Fibroblast of lung (primary cell): ENCODE measurements around the gene MRPS15. TPM values are rescaled to one million over a fixed set of nuclear protein-coding genes. Genes with fewer than 3 reads are reported as not detected.

Experiments
- DNase-seq, 2 donors: peaks; one replicate each; pipeline versions ENCODE4 v3.0.0 to v3.0.0-alpha.2; 2010; ENCODE audit warnings: low read depth in 2 of 2
- H2AFZ ChIP-seq: 2 replicates; pipeline ENCODE4 v1.5.1; 2012; ENCODE audit warnings: low read length, control low read depth, inconsistent platforms
- H3K27ac ChIP-seq: 2 replicates; pipeline ENCODE4 v1.5.1; 2011; ENCODE audit warnings: low read length, control low read depth; ENCODE audit not compliant: insufficient read depth
- H3K27me3 ChIP-seq: 2 replicates; pipeline ENCODE4 v1.5.1; 2011; ENCODE audit warnings: mild to moderate bottlenecking, low read length; ENCODE audit not compliant: control insufficient read depth, insufficient read depth
- H3K36me3 ChIP-seq: 2 replicates; pipeline ENCODE4 v1.5.1; 2011; ENCODE audit warnings: low read length; ENCODE audit not compliant: control insufficient read depth, insufficient read depth
- H3K4me1 ChIP-seq: 2 replicates; pipeline ENCODE4 v1.5.1; 2011; ENCODE audit warnings: low read length; ENCODE audit not compliant: control insufficient read depth, insufficient read depth; ENCODE audit errors: extremely low read depth
- H3K4me2 ChIP-seq: 2 replicates; pipeline ENCODE4 v1.5.1; 2011; ENCODE audit warnings: low read length, control low read depth; ENCODE audit not compliant: insufficient read depth; ENCODE audit errors: extremely low read depth
- H3K4me3 ChIP-seq, 4 experiments: fragments of 200-600 bp in 1 of 4; sonication (generic) in 1 of 4; replicated peaks in 1 of 4; 2 replicates each; pipeline ENCODE4 v1.5.1; 2011 to 2016; ENCODE audit warnings: low read length in 4 of 4, low read depth in 3 of 4, mild to moderate bottlenecking in 3 of 4, control low read depth in 2 of 4, inconsistent platforms in 1 of 4, mixed read lengths in 1 of 4; ENCODE audit not compliant: insufficient read depth in 1 of 4; ENCODE audit errors: control extremely low read depth in 1 of 4
- H3K79me2 ChIP-seq: 2 replicates; pipeline ENCODE4 v1.5.1; 2012; ENCODE audit warnings: mild to moderate bottlenecking, low read length, inconsistent platforms; ENCODE audit not compliant: control insufficient read depth, insufficient read depth
- H3K9ac ChIP-seq: 2 replicates; pipeline ENCODE4 v1.5.1; 2011; ENCODE audit warnings: mild to moderate bottlenecking, low read length, control low read depth; ENCODE audit not compliant: insufficient read depth
- H3K9me3 ChIP-seq: 2 replicates; pipeline ENCODE4 v1.5.1; 2012; ENCODE audit warnings: low read depth, low read length; ENCODE audit not compliant: control insufficient read depth, insufficient read depth
- H4K20me1 ChIP-seq: 2 replicates; pipeline ENCODE4 v1.5.1; 2011; ENCODE audit warnings: low read length; ENCODE audit not compliant: control insufficient read depth, insufficient read depth; ENCODE audit errors: extremely low read depth
- EZH2 ChIP-seq: IDR thresholded peaks from 2 replicates; pipeline ENCODE4 v1.5.1; 2012; ENCODE audit warnings: low read length, control low read depth, mild to moderate bottlenecking; ENCODE audit errors: missing control alignments
- polyA plus RNA-seq, 2 donors: library from polyadenylated mRNA; depleted of rRNA in 1 of 2; stranded (reverse) in 1 of 2; unstranded in 1 of 2; fragments of >200 nt; gene quantifications; 2 replicates each; pipeline ENCODE4 v1.2.1, GENCODE V29; 2011 to 2012; ENCODE audit warnings: missing spikeins in 1 of 2
- total RNA-seq: library from RNA; depleted of rRNA; stranded (reverse); fragments of >200 nt; gene quantifications from 2 replicates; pipeline ENCODE4 v1.2.1, GENCODE V29; 2014
- TF ChIP-seq, protein P1 (sequence below), 2 donors: IDR thresholded peaks in 1 of 2; conservative IDR thresholded peaks in 1 of 2; 1 replicate in 1 of 2; 2 replicates in 1 of 2; pipeline ENCODE4 v1.5.1; 2011 to 2012; ENCODE audit warnings: low read length in 2 of 2, control low read depth in 1 of 2, inconsistent platforms in 1 of 2, low read depth in 1 of 2, mild to moderate bottlenecking in 1 of 2

Gene MRPS15
- total and polyA plus RNA-seq, 2 donors (not counting 1 experiment from before 2014, with no cell fraction given), result 75.5 to 99.1 TPM

GRCh38 chr1:36443297-36443696 lies 20.9 kb downstream of the MRPS15 start:
- no peaks in the 10 kb centered on the region for H3K4me1 ChIP-seq
- H2AFZ ChIP-seq, result no peak overlapping the region
- H3K9me3 ChIP-seq, result no peaks in the 10 kb centered on the region
- H3K27ac ChIP-seq, result no peak overlapping the region
- no peaks in the 10 kb centered on the region for H3K36me3 ChIP-seq
- DNase-seq, result no peak
- H3K9ac ChIP-seq, result no peak overlapping the region
- TF ChIP-seq EZH2, result no peak
- TF ChIP-seq, protein P1, sequence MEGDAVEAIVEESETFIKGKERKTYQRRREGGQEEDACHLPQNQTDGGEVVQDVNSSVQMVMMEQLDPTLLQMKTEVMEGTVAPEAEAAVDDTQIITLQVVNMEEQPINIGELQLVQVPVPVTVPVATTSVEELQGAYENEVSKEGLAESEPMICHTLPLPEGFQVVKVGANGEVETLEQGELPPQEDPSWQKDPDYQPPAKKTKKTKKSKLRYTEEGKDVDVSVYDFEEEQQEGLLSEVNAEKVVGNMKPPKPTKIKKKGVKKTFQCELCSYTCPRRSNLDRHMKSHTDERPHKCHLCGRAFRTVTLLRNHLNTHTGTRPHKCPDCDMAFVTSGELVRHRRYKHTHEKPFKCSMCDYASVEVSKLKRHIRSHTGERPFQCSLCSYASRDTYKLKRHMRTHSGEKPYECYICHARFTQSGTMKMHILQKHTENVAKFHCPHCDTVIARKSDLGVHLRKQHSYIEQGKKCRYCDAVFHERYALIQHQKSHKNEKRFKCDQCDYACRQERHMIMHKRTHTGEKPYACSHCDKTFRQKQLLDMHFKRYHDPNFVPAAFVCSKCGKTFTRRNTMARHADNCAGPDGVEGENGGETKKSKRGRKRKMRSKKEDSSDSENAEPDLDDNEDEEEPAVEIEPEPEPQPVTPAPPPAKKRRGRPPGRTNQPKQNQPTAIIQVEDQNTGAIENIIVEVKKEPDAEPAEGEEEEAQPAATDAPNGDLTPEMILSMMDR (conservative IDR thresholded peaks at IDR 0.05 in 1 of 2, IDR thresholded peaks at IDR 0.05 in 1 of 2; ENCODE audit: low read depth in 1 of 2, low read length in 2 of 2), result no peak
- H3K4me3 ChIP-seq, result no peak overlapping the region
- H4K20me1 ChIP-seq, result no peaks in the 10 kb centered on the region
- no peak overlapping the region for H3K4me2 ChIP-seq
- H3K79me2 ChIP-seq, result no peaks in the 10 kb centered on the region
- no peaks in the 10 kb centered on the region for H3K27me3 ChIP-seq

DNA sequence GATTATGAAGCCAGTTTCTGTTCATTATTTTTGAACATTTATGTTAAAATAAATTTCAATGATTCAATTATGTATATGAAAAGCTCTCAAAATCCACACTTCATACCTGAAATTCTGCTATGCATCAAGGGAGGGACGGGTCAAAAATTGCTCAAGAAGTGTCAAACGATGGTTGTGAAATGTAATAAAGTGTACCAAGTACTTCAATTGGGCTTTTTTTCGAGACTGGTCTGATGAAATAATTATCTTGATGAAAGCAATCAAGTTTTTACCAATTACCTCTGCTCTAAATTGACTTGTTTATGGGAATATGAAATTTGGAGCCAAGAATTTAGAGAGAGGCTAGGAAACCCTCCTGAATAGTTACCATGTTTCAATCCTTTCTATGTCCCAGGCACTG lies 21.8 kb downstream of the MRPS15 start:
- H3K9me3 ChIP-seq, result no peaks in the 10 kb centered on the region
- H2AFZ ChIP-seq, result no peak overlapping the region

DNA sequence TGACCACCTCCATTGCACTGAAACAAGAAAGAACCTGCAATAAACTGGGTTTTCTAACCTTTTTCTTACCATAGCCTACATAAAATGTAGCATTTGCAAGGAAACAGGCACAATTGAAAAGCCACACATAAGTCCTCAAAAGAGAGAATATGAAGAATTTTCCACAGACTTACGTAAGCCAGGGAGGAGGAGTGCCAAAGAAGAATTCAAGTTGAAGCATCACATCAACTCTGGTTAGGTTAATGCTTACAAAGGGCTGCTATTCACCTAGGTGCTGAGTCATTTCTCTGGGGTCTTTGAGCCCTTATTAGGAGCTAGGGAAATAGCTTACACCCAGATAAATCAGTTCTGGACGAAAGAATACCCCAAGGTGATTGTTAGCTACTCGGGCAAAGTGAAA lies 23.5 kb downstream of the MRPS15 start:
- H3K36me3 ChIP-seq, result no peaks in the 10 kb centered on the region
- no peak for TF ChIP-seq EZH2
- TF ChIP-seq, protein P1 (conservative IDR thresholded peaks at IDR 0.05 in 1 of 2, IDR thresholded peaks at IDR 0.05 in 1 of 2; ENCODE audit: low read depth in 1 of 2, low read length in 2 of 2), result no peak
- H3K27ac ChIP-seq, result no peak overlapping the region
- H3K4me2 ChIP-seq, result no peak overlapping the region
- H3K9me3 ChIP-seq, result no peaks in the 10 kb centered on the region
- H2AFZ ChIP-seq, result no peak overlapping the region
- no peaks in the 10 kb centered on the region for H4K20me1 ChIP-seq
- no peak overlapping the region for H3K9ac ChIP-seq
- no peaks in the 10 kb centered on the region for H3K27me3 ChIP-seq
- no peak overlapping the region for H3K4me3 ChIP-seq
- DNase-seq, result no peak
- H3K4me1 ChIP-seq, result no peaks in the 10 kb centered on the region
- no peaks in the 10 kb centered on the region for H3K79me2 ChIP-seq

More for the DNA sequence above, 21.8 kb downstream of the MRPS15 start:
- Histone ChIP-seq H3K4me3 (no peak overlapping the region), H4K20me1 (no peaks in the 10 kb centered on the region), H3K27me3 (no peaks in the 10 kb centered on the region), H3K36me3 (no peaks in the 10 kb centered on the region), H3K27ac (no peak overlapping the region), H3K79me2 (no peaks in the 10 kb centered on the region), H3K4me2 (no peak overlapping the region), H3K9ac (no peak overlapping the region), H3K4me1 (no peaks in the 10 kb centered on the region)
- DNase-seq, result no peak
- no peak for TF ChIP-seq EZH2
- TF ChIP-seq, protein P1 (conservative IDR thresholded peaks at IDR 0.05 in 1 of 2, IDR thresholded peaks at IDR 0.05 in 1 of 2; ENCODE audit: low read depth in 1 of 2, low read length in 2 of 2), result no peak
